VCaP (cell line): ENCODE results near the gene TSEN54.

ENCODE experiments used
- H3K27ac ChIP-seq: fragments of 450-650 bp; 2 replicates; pipeline ENCODE4 v1.5.1; 2017
- CTCF ChIP-seq: fragments of 450-650 bp; conservative IDR thresholded peaks from 2 replicates; pipeline ENCODE4 v1.5.1; 2017; ENCODE audit warnings: mild to moderate bottlenecking, moderate library complexity

The TSEN54 gene

GRCh38 chr17:75514299-75514918, 1.9 kb upstream of the TSEN54 start:
- peak overlapping the region; percentile 86; the same call in 1 of the 2 replicates for H3K27ac ChIP-seq
- TF ChIP-seq CTCF, result no peak

- TF ChIP-seq CTCF, result no peak
- peak overlapping the region; percentile 86 for H3K27ac ChIP-seq
These were observed 1.3 kb upstream of the TSEN54 start for GRCh38 chr17:75514919-75515495.

- H3K27ac ChIP-seq, result peak within 1 kb of the TSS; percentile 86
These were observed 653 bp upstream of the TSEN54 start, which contains the start of gene CASKIN2 for GRCh38 chr17:75515496-75516254. Gene CASKIN2 (minus strand): TSS chr17:75515537. CDS start chr17:75513804, 1,733 bp downstream.

GRCh38 chr17:75516619-75517296, 430 bp downstream of the TSEN54 start:
- peak overlapping the region; percentile 86 for H3K27ac ChIP-seq
- TF ChIP-seq CTCF, result no peak

More at GRCh38 chr17:75515496-75516254, 653 bp upstream of the TSEN54 start, which contains the start of gene CASKIN2:
- peak; percentile 98 for TF ChIP-seq CTCF

GRCh38 chr17:75517297-75517865, 1.1 kb downstream of the TSEN54 start:
- no peak; the same call in 1 of the 2 replicates for TF ChIP-seq CTCF
- peak overlapping the region; percentile 86 for H3K27ac ChIP-seq

- TF ChIP-seq CTCF, result no peak
- no peak overlapping the region for H3K27ac ChIP-seq
These were observed 1.9 kb downstream of the TSEN54 start for GRCh38 chr17:75518201-75518600.
